HG03342 (cell line): ENCODE data around the gene IL17RC.
A peak's percentile ranks its signal among the peaks of the same experiment; 100 is the strongest.
"Not testable (repeated sequence)": the region's sequence is repeated elsewhere in the genome, so short reads cannot be mapped to it uniquely, and the experiment has no call there.

Experiments used
- ATAC-seq: cut with Tn5 transposase; IDR thresholded peaks from one replicate; pipeline ENCODE4 v1.9.1; 2021; ENCODE audit warnings: mild to moderate bottlenecking, moderate library complexity; ENCODE audit not compliant: unreplicated experiment

Gene IL17RC

GRCh38 chr3:9914559-9915253, 2.2 kb upstream of the IL17RC start:
- no peak for ATAC-seq

- no peak for ATAC-seq
These were observed 1.4 kb upstream of the IL17RC start for GRCh38 chr3:9915254-9916141.

- no peak for ATAC-seq
These were observed 558 bp upstream of the IL17RC start for GRCh38 chr3:9916346-9916733.

- ATAC-seq: no peak
These were observed 922 bp downstream of the IL17RC start for GRCh38 chr3:9917820-9918219.

- no peak for ATAC-seq
These were observed 1.6 kb downstream of the IL17RC start for GRCh38 chr3:9918261-9919038.

GRCh38 chr3:9928158-9928557, 11.3 kb downstream of the IL17RC start:
- no peak for ATAC-seq

GRCh38 chr3:9930804-9931418, 14.0 kb downstream of the IL17RC start:
- no peak for ATAC-seq

GRCh38 chr3:9932535-9932842, 15.6 kb downstream of the IL17RC start:
- ATAC-seq: no peak

GRCh38 chr3:9932843-9933560, 16.1 kb downstream of the IL17RC start:
- peak; percentile 68 for ATAC-seq

- peak; percentile 84 for ATAC-seq
These were observed 16.8 kb downstream of the IL17RC start, which contains the start of gene CRELD1 for GRCh38 chr3:9933561-9934234. Gene CRELD1 (plus strand): TSS chr3:9933834. CDS start chr3:9934439, 605 bp downstream.

GRCh38 chr3:9934235-9934621, 17.3 kb downstream of the IL17RC start:
- ATAC-seq: no peak

- no peak for ATAC-seq
These were observed 18.1 kb downstream of the IL17RC start for GRCh38 chr3:9934993-9935392.

- no peak for ATAC-seq
These were observed 19.1 kb downstream of the IL17RC start for GRCh38 chr3:9935966-9936510.

GRCh38 chr3:9937486-9938238, 20.8 kb downstream of the IL17RC start:
- ATAC-seq: no peak

- ATAC-seq: no peak
These were observed 22.1 kb downstream of the IL17RC start for GRCh38 chr3:9938966-9939365.

GRCh38 chr3:9939906-9940305, 23.0 kb downstream of the IL17RC start:
- ATAC-seq: not testable (repeated sequence)

- ATAC-seq: no peak
These were observed 23.8 kb downstream of the IL17RC start for GRCh38 chr3:9940746-9941145.

- no peak for ATAC-seq
These were observed 25.3 kb downstream of the IL17RC start for GRCh38 chr3:9942164-9942563.
